Right lobe of liver (tissue), 6 donors: Measurements from ENCODE around the gene KSR2. TPM values are rescaled to one million over a fixed set of nuclear protein-coding genes. Genes with fewer than 3 reads are reported as not detected.

Source experiments
- ATAC-seq, 4 donors: fragments of 200-7000 bp; cut with Tn5 transposase; one replicate each; pipeline ENCODE4 v1.9.1; 2020; ENCODE audit warnings: mild to moderate bottlenecking in 4 of 4, moderate library complexity in 4 of 4
- DNase-seq, 3 donors: peaks; one replicate each; pipeline ENCODE4 v3.0.0-alpha.2; 2020
- H3K27ac ChIP-seq, 3 donors: fragments of 200-600 bp; one replicate each; pipeline ENCODE4 v1.8.0; 2022
- H3K27me3 ChIP-seq, 2 donors: fragments of 200-600 bp; one replicate each; pipeline ENCODE4 v1.8.0; 2022
- H3K36me3 ChIP-seq, 4 donors: fragments of 200-600 bp; sonication (generic) in 1 of 4; one replicate each; pipeline versions ENCODE4 v1.5.1 to v1.8.0; 2017 to 2022; ENCODE audit warnings: control low read depth in 1 of 4
- H3K4me1 ChIP-seq, 4 donors: fragments of 200-600 bp; sonication (generic) in 1 of 4; one replicate each; pipeline versions ENCODE4 v1.5.1 to v1.8.0; 2017 to 2022; ENCODE audit warnings: control low read depth in 1 of 4
- H3K4me3 ChIP-seq, 3 donors: fragments of 200-600 bp; one replicate each; pipeline ENCODE4 v1.8.0; 2022
- H3K9me3 ChIP-seq, 4 donors: fragments of 200-600 bp; sonication (generic) in 1 of 4; one replicate each; pipeline versions ENCODE4 v1.5.1 to v1.8.0; 2017 to 2022; ENCODE audit warnings: control low read depth in 1 of 4
- CTCF ChIP-seq, 4 donors: fragments of 200-600 bp in 3 of 4; fragments of 450-650 bp in 1 of 4; IDR thresholded peaks; one replicate each; pipeline versions ENCODE4 v1.5.1 to v1.8.0; 2016 to 2022; ENCODE audit warnings: antibody characterized with exemption in 4 of 4, mild to moderate bottlenecking in 2 of 4
- POLR2A ChIP-seq: fragments of 450-650 bp; IDR thresholded peaks from one replicate; pipeline ENCODE4 v1.6.1; 2017; ENCODE audit warnings: antibody characterized with exemption, mild to moderate bottlenecking
- WGBS: methylation state at CpG from one replicate; pipeline ENCODE4 v1.1.6; 2018; ENCODE audit warnings: low coverage, low lambda C conversion rate; ENCODE audit not compliant: insufficient coverage; ENCODE audit errors: missing lambda C conversion rate; 5-methylcytosine and 5-hydroxymethylcytosine counted together
- intact Hi-C, 2 donors: fragments of 100-400 bp; cut with DNase I; formaldehyde crosslinking; loops; one replicate each; pipeline versions ENCODE4 v1.11.2 to v1.14.1; 2022
- total RNA-seq, 6 experiments: library from RNA; depleted of rRNA in 2 of 6; stranded (reverse); fragments of >200 nt in 2 of 6; fragmentation: NEBNext Ultra II Directional in 3 of 6; extraction: Animal tissue kit (Norgen Biotek cat#: 25700) in 3 of 6; gene quantifications; one replicate each; pipeline versions ENCODE4 v1.1.0 to v1.2.4, GENCODE V29; 2016 to 2023
- donor health status: DM: no; HTN: yes; CAD: no.
- donor health status: DM: no; HTN: no; CAD: no.
- donor health status: DM: no; HTN: no; CAD: no.
- donor health status: DM: no; HTN: yes; CAD: no.
- donor health status: DM: no; HTN: yes; CAD: no.

The KSR2 gene
- total RNA-seq, 6 experiments from 2014 or later, result 0.02 to 0.07 (median 0.02) TPM; not detected in 2

- H3K4me1 ChIP-seq, result no peaks in the 10 kb centered on the region
- ATAC-seq, result no peak
- TF ChIP-seq CTCF (IDR thresholded peaks at IDR 0.05), result no peak
- no peaks in the 10 kb centered on the region for H3K36me3 ChIP-seq
- intact Hi-C loops, result no loop called here
- DNase-seq, result no peak
- no peak overlapping the region for H3K4me3 ChIP-seq
- H3K27me3 ChIP-seq, result no peaks in the 10 kb centered on the region
- no peak overlapping the region for H3K27ac ChIP-seq
- no peaks in the 10 kb centered on the region for H3K9me3 ChIP-seq
These were observed 408.8 kb downstream of the KSR2 start for GRCh38 chr12:117559978-117560377.

GRCh38 chr12:117555889-117556288 is 412.9 kb downstream of the KSR2 start:
- ATAC-seq (no peak), DNase-seq (no peak)
- TF ChIP-seq CTCF (IDR thresholded peaks at IDR 0.05), result no peak
- TF ChIP-seq POLR2A, result no peak
- Histone ChIP-seq H3K9me3 (no peaks in the 10 kb centered on the region), H3K4me1 (no peaks in the 10 kb centered on the region), H3K27me3 (no peaks in the 10 kb centered on the region), H3K4me3 (no peak overlapping the region), H3K36me3 (no peaks in the 10 kb centered on the region), H3K27ac (no peak overlapping the region)
- intact Hi-C loops, result no loop called here
- 73% methylated on average over 5 of the region's 5 CpGs for WGBS

DNA sequence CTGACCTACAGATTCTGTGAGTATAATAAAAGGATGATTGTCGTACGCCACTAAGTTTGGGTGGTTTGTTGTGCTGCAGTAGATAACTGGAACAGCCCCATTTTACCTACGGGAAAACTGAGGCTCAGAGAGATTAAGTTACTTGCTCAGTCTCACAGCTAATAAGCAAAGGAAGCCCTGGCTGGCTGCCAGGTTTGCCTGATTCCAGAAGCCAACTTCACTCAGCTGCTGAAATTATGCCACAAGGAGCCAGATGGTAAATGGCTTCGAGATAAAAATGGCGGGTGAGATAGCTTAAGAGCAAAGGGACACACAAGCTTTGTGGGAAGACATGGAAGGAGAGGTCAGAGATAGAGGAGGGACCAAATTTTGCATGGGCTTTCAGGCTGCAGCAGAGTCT is 415.8 kb downstream of the KSR2 start:
- Histone ChIP-seq H3K27ac (no peak overlapping the region), H3K4me3 (no peak overlapping the region), H3K27me3 (no peaks in the 10 kb centered on the region), H3K4me1 (no peaks in the 10 kb centered on the region), H3K9me3 (no peaks in the 10 kb centered on the region), H3K36me3 (no peaks in the 10 kb centered on the region)
- DNase-seq (no peak), ATAC-seq (no peak)
- TF ChIP-seq POLR2A (no peak), CTCF (IDR thresholded peaks at IDR 0.05) (no peak)
- WGBS, result 77% methylated on average over 5 of the region's 5 CpGs
- intact Hi-C loops, result no loop called here

- Histone ChIP-seq H3K27ac (no peak overlapping the region), H3K4me1 (no peaks in the 10 kb centered on the region), H3K36me3 (no peaks in the 10 kb centered on the region), H3K9me3 (no peaks in the 10 kb centered on the region), H3K27me3 (no peaks in the 10 kb centered on the region), H3K4me3 (no peak overlapping the region)
- ATAC-seq (no peak), DNase-seq (no peak)
- TF ChIP-seq POLR2A (no peak), CTCF (IDR thresholded peaks at IDR 0.05) (no peak)
- 63% methylated on average over 4 of the region's 4 CpGs for WGBS
- intact Hi-C loops, result no loop called here
These were observed 417.1 kb downstream of the KSR2 start for GRCh38 chr12:117551665-117552064.

- ATAC-seq (no peak), DNase-seq (no peak)
- H3K36me3 ChIP-seq, result no peaks in the 10 kb centered on the region
- H3K27me3 ChIP-seq, result no peaks in the 10 kb centered on the region
- intact Hi-C loops, result no loop called here
- no peak overlapping the region for H3K27ac ChIP-seq
- H3K4me1 ChIP-seq, result no peaks in the 10 kb centered on the region
- H3K4me3 ChIP-seq, result no peak overlapping the region
- TF ChIP-seq POLR2A (no peak), CTCF (IDR thresholded peaks at IDR 0.05) (no peak)
- H3K9me3 ChIP-seq, result no peaks in the 10 kb centered on the region
These were observed 421.6 kb downstream of the KSR2 start for GRCh38 chr12:117547209-117547608.
